Muscle layer of colon (tissue), 2 donors: ENCODE data around the gene PHYKPL.
A peak's percentile ranks its signal among the peaks of the same experiment; 100 is the strongest.

Experiments used
- H3K27ac ChIP-seq: one replicate; pipeline ENCODE4 v1.7.0; 2013; ENCODE audit warnings: low read depth, mild to moderate bottlenecking, low read length, moderate library complexity
- H3K27me3 ChIP-seq, 2 donors: one replicate each; pipeline ENCODE4 v1.7.0; 2013; ENCODE audit warnings: low read length in 2 of 2, mild to moderate bottlenecking in 2 of 2; ENCODE audit not compliant: insufficient read depth in 2 of 2, control insufficient read depth in 1 of 2
- H3K36me3 ChIP-seq: one replicate; pipeline ENCODE4 v1.7.0; 2013; ENCODE audit warnings: mild to moderate bottlenecking, low read length; ENCODE audit not compliant: insufficient read depth
- H3K4me1 ChIP-seq: one replicate; pipeline ENCODE4 v1.7.0; 2013; ENCODE audit warnings: mild to moderate bottlenecking, low read length; ENCODE audit not compliant: insufficient read depth
- H3K4me3 ChIP-seq, 2 donors: one replicate each; pipeline ENCODE4 v1.7.0; 2013; ENCODE audit warnings: low read length in 2 of 2, low read depth in 1 of 2, mild to moderate bottlenecking in 1 of 2, moderate library complexity in 1 of 2
- H3K9ac ChIP-seq: one replicate; pipeline ENCODE4 v1.7.0; 2013; ENCODE audit warnings: low read length
- H3K9me3 ChIP-seq: one replicate; pipeline ENCODE4 v1.7.0; 2013; ENCODE audit warnings: mild to moderate bottlenecking, low read length
- donor health status: abdominal sarcoma.
- donor health status: Adenocarcinoma of cecum.

PHYKPL gene

DNA sequence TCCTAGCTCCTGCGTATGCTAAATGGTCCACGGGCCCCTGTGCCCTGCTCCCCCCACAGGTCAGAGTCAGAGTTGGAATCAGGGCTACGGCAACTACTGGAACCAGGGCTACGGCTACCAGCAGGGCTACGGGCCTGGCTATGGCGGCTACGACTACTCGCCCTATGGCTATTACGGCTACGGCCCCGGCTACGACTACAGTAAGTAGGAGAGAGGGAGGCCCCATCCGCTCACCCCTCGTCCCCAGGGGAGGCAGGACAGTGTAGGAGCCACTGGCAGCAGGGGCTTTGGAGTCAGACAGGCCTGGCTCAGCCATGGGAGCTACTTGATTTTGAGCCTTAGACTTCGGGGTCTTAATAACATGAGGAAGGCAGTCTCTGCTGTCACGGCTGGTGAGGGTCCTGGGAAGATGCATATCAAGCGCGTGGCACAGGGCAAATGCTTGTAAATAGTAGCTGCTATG lies 22.5 kb downstream of the PHYKPL start:
- peaks cover 93% of the 10 kb centered on the region for H3K36me3 ChIP-seq
- no peak overlapping the region for H3K9ac ChIP-seq
- peaks cover 22% of the 10 kb centered on the region for H3K4me1 ChIP-seq
- no peak overlapping the region for H3K4me3 ChIP-seq
- no peaks in the 10 kb centered on the region for H3K9me3 ChIP-seq
- H3K27me3 ChIP-seq = no peaks in the 10 kb centered on the region
- H3K27ac ChIP-seq = no peak overlapping the region

DNA sequence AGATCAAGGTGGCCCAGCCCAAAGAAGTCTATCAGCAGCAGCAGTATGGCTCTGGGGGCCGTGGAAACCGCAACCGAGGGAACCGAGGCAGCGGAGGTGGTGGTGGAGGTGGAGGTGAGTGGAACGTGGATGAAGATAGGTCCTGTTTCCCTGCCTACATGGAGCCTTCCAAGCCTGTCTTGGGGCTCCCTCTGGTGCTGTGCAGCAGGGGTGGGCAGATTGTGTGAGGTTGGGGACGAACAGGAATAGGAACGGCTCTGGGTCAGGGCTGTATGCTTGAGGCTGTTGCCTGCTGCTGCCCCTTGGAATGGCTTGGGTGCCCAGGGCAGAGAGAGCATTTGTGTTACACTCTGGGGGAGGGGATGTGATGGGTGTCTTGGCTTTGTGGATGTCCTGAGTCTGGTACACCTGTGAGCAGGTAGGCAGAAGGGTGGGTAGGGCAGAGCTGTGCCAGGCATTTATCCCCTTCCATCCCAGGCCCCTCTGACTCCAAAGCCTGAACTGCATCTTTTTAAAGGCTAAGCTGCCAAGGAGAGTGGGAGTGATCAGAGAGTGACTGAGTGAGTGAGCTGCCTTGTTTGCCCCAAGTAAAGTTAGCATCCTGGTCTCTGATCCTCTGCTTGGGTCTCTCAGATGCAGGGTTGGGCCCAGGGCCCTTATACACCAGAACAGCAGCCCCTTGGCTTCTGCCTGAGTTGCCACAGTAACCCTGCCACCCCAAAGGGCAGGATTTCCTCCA lies 23.1 kb downstream of the PHYKPL start:
- no peak overlapping the region for H3K27ac ChIP-seq
- peaks cover 87% of the 10 kb centered on the region for H3K36me3 ChIP-seq
- no peak overlapping the region for H3K9ac ChIP-seq
- H3K4me3 ChIP-seq = no peak overlapping the region
- peaks cover 22% of the 10 kb centered on the region for H3K4me1 ChIP-seq
- H3K9me3 ChIP-seq = no peaks in the 10 kb centered on the region
- H3K27me3 ChIP-seq = no peaks in the 10 kb centered on the region

DNA sequence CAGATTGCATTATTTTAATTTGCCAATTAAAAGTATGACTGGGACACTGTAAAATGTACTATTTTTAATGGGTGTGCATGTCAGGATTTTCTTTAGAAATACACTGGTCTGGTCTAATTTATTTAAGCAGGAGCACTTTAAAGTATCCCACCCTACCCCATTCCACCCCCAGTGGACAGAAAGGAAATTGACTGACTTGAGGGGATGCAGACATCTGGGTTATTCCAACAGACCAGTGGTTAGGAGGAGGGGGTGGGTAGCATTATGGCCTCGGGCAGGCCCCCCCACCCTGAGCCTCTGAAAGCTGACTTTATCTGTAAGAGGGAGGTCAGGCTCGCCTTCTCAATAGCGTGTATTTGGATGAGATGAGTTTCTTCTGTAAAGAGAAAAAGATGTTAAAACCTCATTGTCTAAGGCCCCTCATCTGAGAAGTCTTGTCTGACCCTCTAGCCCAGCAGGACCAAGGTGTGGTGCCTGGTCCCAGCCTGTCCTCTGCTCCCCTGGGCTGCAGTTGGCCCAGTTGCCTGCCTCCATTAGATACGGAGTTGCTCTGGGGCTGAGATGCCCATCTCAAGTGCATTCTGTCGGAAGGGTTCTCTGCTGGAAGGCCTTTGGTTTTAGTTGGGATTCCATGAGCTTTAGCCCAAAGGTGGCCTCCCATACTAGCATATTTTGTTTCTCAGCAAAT lies 23.9 kb downstream of the PHYKPL start:
- no peak overlapping the region for H3K9ac ChIP-seq
- peaks cover 79% of the 10 kb centered on the region for H3K36me3 ChIP-seq
- no peaks in the 10 kb centered on the region for H3K27me3 ChIP-seq
- no peak overlapping the region for H3K4me3 ChIP-seq
- peaks cover 22% of the 10 kb centered on the region for H3K4me1 ChIP-seq
- H3K27ac ChIP-seq = no peak overlapping the region
- no peaks in the 10 kb centered on the region for H3K9me3 ChIP-seq

DNA sequence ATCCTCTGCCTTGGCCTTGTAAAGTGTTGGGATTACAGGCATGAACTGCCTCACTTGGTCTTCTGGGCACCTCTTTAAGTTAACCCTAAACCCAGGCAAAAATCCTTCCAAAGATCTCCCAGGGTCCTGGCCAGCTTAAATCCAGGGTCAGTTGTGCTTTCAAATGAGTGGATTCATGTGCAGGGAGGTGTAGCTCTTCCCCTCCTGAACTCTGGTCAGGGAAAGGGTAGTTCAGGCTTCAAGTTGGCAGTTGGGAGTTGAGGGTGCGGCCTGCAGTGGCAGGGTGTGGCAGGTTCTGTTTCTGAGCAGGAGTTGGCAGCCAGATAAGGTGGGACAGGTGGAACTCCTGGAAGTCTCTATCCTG lies 24.7 kb downstream of the PHYKPL start:
- Histone ChIP-seq H3K9ac (no peak overlapping the region), H3K4me1 (peaks cover 22% of the 10 kb centered on the region), H3K36me3 (peaks cover 71% of the 10 kb centered on the region), H3K4me3 (no peak overlapping the region), H3K9me3 (no peaks in the 10 kb centered on the region), H3K27ac (no peak overlapping the region), H3K27me3 (no peaks in the 10 kb centered on the region)

DNA sequence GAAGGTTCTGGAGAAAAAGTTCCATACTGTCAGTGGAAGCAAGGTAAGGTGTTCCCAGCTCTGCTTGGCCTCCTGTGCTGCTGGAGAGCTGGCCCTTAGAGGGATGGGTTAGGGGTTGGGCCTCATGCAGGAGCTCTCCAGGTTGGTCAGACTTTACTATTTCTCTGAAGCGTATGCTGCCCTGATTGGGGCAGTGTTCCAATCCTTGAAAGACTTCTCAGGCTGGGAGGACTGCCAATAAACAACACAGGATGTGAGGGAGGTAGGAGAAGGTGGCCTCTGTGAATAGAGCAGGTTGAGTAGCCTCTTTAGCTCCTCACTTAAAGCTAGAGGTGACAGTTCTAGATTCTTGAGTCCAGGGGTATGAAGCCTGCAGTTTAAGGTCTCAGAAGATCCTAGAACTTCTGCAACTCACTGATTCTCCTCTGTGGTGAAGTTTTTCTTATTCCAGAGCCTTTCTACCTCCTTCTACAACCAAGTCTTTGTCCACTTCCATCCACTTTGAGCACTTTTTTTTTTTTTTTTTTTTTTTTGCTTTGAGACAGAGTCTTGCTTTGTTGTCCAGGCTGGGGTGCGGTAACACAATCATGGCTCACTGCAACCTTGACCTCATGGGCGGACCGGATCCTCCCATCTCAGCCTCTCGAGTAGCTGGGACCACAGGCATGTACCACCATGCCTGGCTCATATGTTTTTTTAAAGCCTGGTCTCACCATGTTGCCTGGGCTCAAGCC lies 25.3 kb downstream of the PHYKPL start:
- no peak overlapping the region for H3K27ac ChIP-seq
- peaks cover 66% of the 10 kb centered on the region for H3K36me3 ChIP-seq
- no peak overlapping the region for H3K4me3 ChIP-seq

DNA sequence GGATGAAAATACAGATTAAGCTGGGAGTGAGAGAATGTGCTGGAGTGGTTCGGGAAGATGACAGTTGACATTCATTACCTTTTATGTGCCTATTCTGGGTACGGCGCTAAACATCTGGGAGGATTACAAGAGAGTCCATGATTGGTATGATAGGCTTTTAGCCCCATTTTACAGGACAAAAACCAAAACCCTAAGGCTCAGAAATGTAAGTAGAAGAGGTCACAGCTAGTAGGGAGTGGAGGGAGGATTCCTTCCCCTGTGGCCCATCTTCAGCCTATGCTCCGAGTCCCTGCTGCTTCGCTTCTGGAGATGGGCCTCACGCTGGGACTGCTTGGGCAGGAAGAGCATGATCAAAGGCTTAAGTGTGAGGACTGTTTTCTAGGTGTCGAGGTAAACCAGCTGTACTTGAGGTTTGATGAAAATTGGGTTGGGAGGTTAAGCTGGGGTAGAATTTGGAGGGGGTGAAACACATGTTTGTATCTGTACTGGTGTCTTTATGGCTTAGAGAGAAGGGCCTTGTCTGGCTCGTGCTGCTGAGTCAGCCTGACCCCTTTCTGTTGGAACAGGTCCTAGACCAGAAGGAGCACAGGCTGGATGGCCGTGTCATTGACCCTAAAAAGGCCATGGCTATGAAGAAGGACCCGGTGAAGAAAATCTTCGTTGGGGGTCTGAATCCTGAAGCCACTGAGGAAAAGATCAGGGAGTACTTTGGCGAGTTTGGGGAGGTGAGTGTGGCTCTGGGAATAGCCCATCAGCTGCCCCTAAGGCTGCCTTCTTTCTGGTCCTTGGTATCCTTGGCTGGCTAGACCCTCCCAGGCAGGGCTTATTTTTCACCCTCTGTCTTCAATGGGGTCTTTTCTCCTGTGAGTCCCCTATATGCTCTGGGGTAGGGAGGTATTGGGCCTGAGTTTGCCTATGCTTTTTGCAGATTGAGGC lies 26.2 kb downstream of the PHYKPL start:
- Histone ChIP-seq H3K36me3 (peaks cover 57% of the 10 kb centered on the region), H3K9ac (no peak overlapping the region), H3K9me3 (no peaks in the 10 kb centered on the region), H3K27ac (peak overlapping the region; percentile 35), H3K4me1 (peaks cover 22% of the 10 kb centered on the region), H3K4me3 (peak overlapping the region; percentile 87 to 92), H3K27me3 (no peaks in the 10 kb centered on the region)

More for the DNA sequence above, 25.3 kb downstream of the PHYKPL start:
- Histone ChIP-seq H3K9me3 (no peaks in the 10 kb centered on the region), H3K9ac (no peak overlapping the region), H3K27me3 (no peaks in the 10 kb centered on the region), H3K4me1 (peaks cover 22% of the 10 kb centered on the region)

DNA sequence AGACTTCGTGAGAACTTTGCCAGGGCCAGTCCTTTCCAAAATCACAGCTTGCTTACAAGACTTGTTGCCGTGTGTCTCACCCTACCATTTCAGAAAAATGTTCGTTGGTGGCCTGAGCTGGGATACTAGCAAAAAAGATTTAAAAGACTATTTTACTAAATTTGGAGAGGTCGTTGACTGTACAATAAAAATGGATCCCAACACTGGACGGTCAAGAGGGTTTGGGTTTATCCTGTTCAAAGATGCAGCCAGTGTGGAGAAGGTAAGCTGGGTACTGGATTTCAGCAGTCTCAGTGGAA lies 26.9 kb downstream of the PHYKPL start:
- H3K27me3 ChIP-seq = no peaks in the 10 kb centered on the region
- H3K9me3 ChIP-seq = no peaks in the 10 kb centered on the region
- H3K9ac ChIP-seq = peak overlapping the region; percentile 66
- peaks cover 50% of the 10 kb centered on the region for H3K36me3 ChIP-seq
- peak overlapping the region; percentile 88 for H3K27ac ChIP-seq
- peaks cover 22% of the 10 kb centered on the region for H3K4me1 ChIP-seq
- H3K4me3 ChIP-seq = peak overlapping the region; percentile 87 to 92

DNA sequence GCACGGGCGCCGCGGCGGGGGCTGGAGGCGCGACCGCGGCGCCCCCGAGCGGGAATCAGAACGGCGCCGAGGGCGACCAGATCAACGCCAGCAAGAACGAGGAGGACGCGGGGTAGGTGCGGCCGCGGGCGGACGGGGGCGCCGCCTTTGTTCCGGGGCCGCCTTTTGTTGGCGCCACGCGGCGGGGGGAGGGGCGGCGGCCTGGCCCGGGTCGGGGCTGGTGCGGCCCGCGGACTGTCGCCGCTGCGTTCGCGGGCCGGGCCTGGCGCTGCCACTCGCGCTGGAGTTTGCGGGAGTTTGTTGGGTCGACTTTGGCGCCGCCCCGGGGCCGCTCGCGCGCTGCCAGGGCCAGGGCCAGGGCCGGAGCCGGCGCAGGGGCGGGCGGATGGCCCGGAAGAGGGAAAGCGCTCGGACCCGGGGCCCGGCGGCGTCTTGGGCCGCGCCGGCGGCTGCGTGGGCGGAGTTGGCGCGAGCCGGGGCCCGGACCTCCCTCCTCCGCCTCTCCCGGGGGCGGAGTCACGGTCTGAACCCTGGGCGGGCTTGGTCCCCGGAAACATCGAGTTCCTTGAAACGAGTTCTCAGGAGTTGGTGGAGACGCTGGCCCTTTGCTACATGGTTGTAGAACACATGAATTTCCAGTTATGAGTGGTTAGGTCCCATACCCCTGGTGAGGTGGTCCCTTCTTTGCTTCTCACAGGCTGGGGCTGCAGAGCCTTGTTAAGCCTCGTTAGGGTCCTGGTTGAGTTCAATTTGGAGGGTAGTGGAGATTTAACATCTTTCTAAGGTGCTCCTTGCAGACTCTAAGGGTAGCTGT lies 27.5 kb downstream of the PHYKPL start:
- H3K9me3 ChIP-seq = no peaks in the 10 kb centered on the region
- peaks cover 44% of the 10 kb centered on the region for H3K36me3 ChIP-seq
- peak overlapping the region; percentile 66 for H3K9ac ChIP-seq
- peak overlapping the region; percentile 88 for H3K27ac ChIP-seq
- no peaks in the 10 kb centered on the region for H3K27me3 ChIP-seq
- peak overlapping the region; percentile 87 to 92 for H3K4me3 ChIP-seq
- H3K4me1 ChIP-seq = peaks cover 22% of the 10 kb centered on the region

DNA sequence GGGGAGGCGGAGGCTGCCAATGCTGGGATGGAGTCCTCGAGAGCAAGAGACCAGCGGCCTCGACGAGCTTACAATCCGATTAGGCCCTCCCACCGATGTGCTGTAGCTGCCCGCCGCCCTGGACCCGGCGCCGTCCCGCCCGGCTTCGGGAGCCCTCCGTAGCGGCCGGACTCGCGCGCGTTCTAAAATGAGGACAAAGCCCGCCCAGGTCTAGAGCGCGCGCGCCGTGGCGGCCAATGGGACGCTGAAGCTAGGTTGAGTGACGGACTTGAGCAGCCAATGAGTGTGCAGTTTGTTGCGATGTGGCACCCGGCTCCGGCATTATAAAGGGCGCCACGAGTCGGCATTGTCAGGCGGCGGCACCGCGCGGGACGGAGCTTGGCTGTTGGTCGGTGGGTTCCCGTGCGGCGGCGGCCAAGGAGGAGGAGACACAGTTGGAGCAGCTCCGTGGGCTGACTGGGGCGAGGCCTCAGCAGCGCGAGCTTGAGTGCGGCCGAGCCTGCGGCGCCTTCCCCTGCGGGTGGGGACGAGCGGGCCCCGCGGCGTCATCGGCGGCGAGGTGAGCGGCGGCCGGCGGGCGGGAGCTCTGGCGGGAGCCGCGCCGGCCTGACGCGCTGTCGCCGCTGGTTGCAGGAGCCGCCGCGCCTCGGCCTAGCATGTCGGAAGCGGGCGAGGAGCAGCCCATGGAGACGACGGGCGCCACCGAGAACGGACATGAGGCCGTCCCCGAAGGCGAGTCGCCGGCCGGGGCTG lies 28.2 kb downstream of the PHYKPL start, which contains the start of gene HNRNPAB:
TSS of gene HNRNPAB (plus strand) at position 352 of the 753 bp plus-strand sequence. CDS start at position 657, 305 bp downstream.
- no peaks in the 10 kb centered on the region for H3K27me3 ChIP-seq
- peak within 1 kb of the TSS; percentile 88 for H3K27ac ChIP-seq
- peaks cover 22% of the 10 kb centered on the region for H3K4me1 ChIP-seq
- peak within 1 kb of the TSS; percentile 87 to 92 for H3K4me3 ChIP-seq
- peaks cover 36% of the 10 kb centered on the region for H3K36me3 ChIP-seq
- H3K9me3 ChIP-seq = no peaks in the 10 kb centered on the region
- H3K9ac ChIP-seq = peak within 1 kb of the TSS; percentile 66
